ENCODE results near the gene LRRN4. TPM values are rescaled to one million over a fixed set of nuclear protein-coding genes. Genes with fewer than 3 reads are reported as not detected.
A peak's percentile ranks its signal among the peaks of the same experiment; 100 is the strongest.

LRRN4 gene
- total RNA-seq, 2 donors from 2014 or later = not detected

GRCh38 chr20:6012179-6012578 lies 41.7 kb downstream of the LRRN4 start:
- ATAC-seq (no peak), DNase-seq (no peak)
- peaks cover 21% of the 10 kb centered on the region for H3K36me3 Mint-ChIP-seq (ENCODE audit: low read depth)
- H3K4me3 Mint-ChIP-seq = no peak overlapping the region
- H3K27me3 Mint-ChIP-seq = no peaks in the 10 kb centered on the region
- peaks cover 37% of the 10 kb centered on the region for H3K4me1 Mint-ChIP-seq
- no peaks in the 10 kb centered on the region for H3K9me3 ChIP-seq (ENCODE audit: control insufficient read depth, low read length, poor library complexity, severe bottlenecking)
- peak overlapping the region; percentile 86 for H3K27ac Mint-ChIP-seq

GRCh38 chr20:6008254-6008653 lies 45.6 kb downstream of the LRRN4 start:
- H3K27me3 Mint-ChIP-seq = no peaks in the 10 kb centered on the region
- ATAC-seq (no peak), DNase-seq (no peak)
- H3K4me1 Mint-ChIP-seq = peaks cover 29% of the 10 kb centered on the region
- peaks cover 15% of the 10 kb centered on the region for H3K36me3 Mint-ChIP-seq (ENCODE audit: low read depth)
- H3K9me3 ChIP-seq (ENCODE audit: control insufficient read depth, low read length, poor library complexity, severe bottlenecking) = no peaks in the 10 kb centered on the region
- peak overlapping the region; percentile 31 for H3K4me3 Mint-ChIP-seq
- peak overlapping the region; percentile 83 for H3K27ac Mint-ChIP-seq

GRCh38 chr20:6007529-6008103 lies 46.2 kb downstream of the LRRN4 start:
- Mint-ChIP-seq H3K4me1 (peaks cover 26% of the 10 kb centered on the region), H3K36me3 (ENCODE audit: low read depth) (peaks cover 11% of the 10 kb centered on the region), H3K27ac (peak overlapping the region; percentile 83), H3K27me3 (no peaks in the 10 kb centered on the region), H3K4me3 (peak overlapping the region; percentile 95)
- ATAC-seq (no peak), DNase-seq (no peak)
- no peaks in the 10 kb centered on the region for H3K9me3 ChIP-seq (ENCODE audit: control insufficient read depth, low read length, poor library complexity, severe bottlenecking)

- no peak for ATAC-seq
Observed at GRCh38 chr20:6007094-6007528, 46.7 kb downstream of the LRRN4 start.

GRCh38 chr20:6006603-6006949 lies 47.3 kb downstream of the LRRN4 start:
- no peaks in the 10 kb centered on the region for H3K27me3 Mint-ChIP-seq
- DNase-seq (no peak), ATAC-seq (no peak)
- peaks cover 4% of the 10 kb centered on the region for H3K36me3 Mint-ChIP-seq (ENCODE audit: low read depth)
- H3K4me3 Mint-ChIP-seq = peak overlapping the region; percentile 95
- peaks cover 19% of the 10 kb centered on the region for H3K4me1 Mint-ChIP-seq
- H3K27ac Mint-ChIP-seq = peak overlapping the region; percentile 89
- no peaks in the 10 kb centered on the region for H3K9me3 ChIP-seq (ENCODE audit: control insufficient read depth, low read length, poor library complexity, severe bottlenecking)

More at GRCh38 chr20:6007094-6007528, 46.7 kb downstream of the LRRN4 start:
- Mint-ChIP-seq H3K27me3 (no peaks in the 10 kb centered on the region), H3K36me3 (ENCODE audit: low read depth) (peaks cover 6% of the 10 kb centered on the region), H3K27ac (peak overlapping the region; percentile 89), H3K4me1 (peaks cover 21% of the 10 kb centered on the region), H3K4me3 (peak overlapping the region; percentile 95)
- DNase-seq = no peak
- H3K9me3 ChIP-seq (ENCODE audit: control insufficient read depth, low read length, poor library complexity, severe bottlenecking) = no peaks in the 10 kb centered on the region

GRCh38 chr20:6000871-6001270 lies 53.0 kb downstream of the LRRN4 start:
- no peaks in the 10 kb centered on the region for H3K27me3 Mint-ChIP-seq
- no peaks in the 10 kb centered on the region for H3K36me3 Mint-ChIP-seq (ENCODE audit: low read depth)
- ATAC-seq = no peak
- no peak overlapping the region for H3K27ac Mint-ChIP-seq
- no peaks in the 10 kb centered on the region for H3K9me3 ChIP-seq (ENCODE audit: control insufficient read depth, low read length, poor library complexity, severe bottlenecking)
- peaks cover 16% of the 10 kb centered on the region for H3K4me1 Mint-ChIP-seq
- no peak for DNase-seq
- no peak overlapping the region for H3K4me3 Mint-ChIP-seq

- no peak overlapping the region for H3K4me3 Mint-ChIP-seq
- H3K27me3 Mint-ChIP-seq = no peaks in the 10 kb centered on the region
- H3K36me3 Mint-ChIP-seq (ENCODE audit: low read depth) = no peaks in the 10 kb centered on the region
- DNase-seq (no peak), ATAC-seq (no peak)
- H3K9me3 ChIP-seq (ENCODE audit: control insufficient read depth, low read length, poor library complexity, severe bottlenecking) = no peaks in the 10 kb centered on the region
- H3K27ac Mint-ChIP-seq = no peak overlapping the region
- peaks cover 16% of the 10 kb centered on the region for H3K4me1 Mint-ChIP-seq
Observed at GRCh38 chr20:5999783-6000182, 54.1 kb downstream of the LRRN4 start.

GRCh38 chr20:5996765-5997164 lies 57.1 kb downstream of the LRRN4 start:
- DNase-seq = peak in 1 of 3 donors; percentile 9
- ATAC-seq = peak; percentile 93
- H3K9me3 ChIP-seq (ENCODE audit: control insufficient read depth, low read length, poor library complexity, severe bottlenecking) = no peaks in the 10 kb centered on the region
- no peaks in the 10 kb centered on the region for H3K36me3 Mint-ChIP-seq (ENCODE audit: low read depth)
- no peaks in the 10 kb centered on the region for H3K27me3 Mint-ChIP-seq
- H3K27ac Mint-ChIP-seq = peak overlapping the region; percentile 61
- peak overlapping the region; percentile 7 for H3K4me3 Mint-ChIP-seq
- peaks cover 11% of the 10 kb centered on the region for H3K4me1 Mint-ChIP-seq

GRCh38 chr20:5991623-5992441 lies 62.0 kb downstream of the LRRN4 start:
- no peaks in the 10 kb centered on the region for H3K27me3 Mint-ChIP-seq
- H3K4me1 Mint-ChIP-seq = peaks cover 7% of the 10 kb centered on the region
- DNase-seq (no peak), ATAC-seq (no peak)
- H3K4me3 Mint-ChIP-seq = no peak overlapping the region
- no peaks in the 10 kb centered on the region for H3K9me3 ChIP-seq (ENCODE audit: control insufficient read depth, low read length, poor library complexity, severe bottlenecking)
- H3K36me3 Mint-ChIP-seq (ENCODE audit: low read depth) = peaks cover 5% of the 10 kb centered on the region
- no peak overlapping the region for H3K27ac Mint-ChIP-seq

- peaks cover 5% of the 10 kb centered on the region for H3K36me3 Mint-ChIP-seq (ENCODE audit: low read depth)
- no peak for DNase-seq
- peaks cover 4% of the 10 kb centered on the region for H3K4me1 Mint-ChIP-seq
- no peak overlapping the region for H3K27ac Mint-ChIP-seq
- H3K9me3 ChIP-seq (ENCODE audit: control insufficient read depth, low read length, poor library complexity, severe bottlenecking) = no peaks in the 10 kb centered on the region
- ATAC-seq = no peak
- H3K4me3 Mint-ChIP-seq = no peak overlapping the region
- no peaks in the 10 kb centered on the region for H3K27me3 Mint-ChIP-seq
Observed at GRCh38 chr20:5990946-5991345, 62.9 kb downstream of the LRRN4 start.

Other genes with a start within 250 kb of the LRRN4 start
- gene CHGB, start 142.6 kb downstream of the LRRN4 start, total RNA-seq = under 1 TPM; 0.13 to 0.15 TPM
- 10 to 100 TPM; 12.8 to 14.6 TPM for gene TRMT6, start 103.5 kb downstream of the LRRN4 start, total RNA-seq
- gene MCM8, start 103.4 kb downstream of the LRRN4 start, total RNA-seq = 1 to 10 TPM; 2.8 to 3.4 TPM
- gene CRLS1, start 47.9 kb downstream of the LRRN4 start, total RNA-seq = 10 to 100 TPM; 19.7 to 21.9 TPM
- gene FERMT1, start 69.0 kb upstream of the LRRN4 start, total RNA-seq = under 1 TPM in 1 of 2 donors, not detected in 1; 0.16 TPM

Data from T-helper 17 cell (primary cell).